NCI-H1048 (cell line): Measurements from ENCODE around the gene COL5A2.

Experiments used
- DNase-seq: peaks from one replicate; lab custom pipeline; 2025; lab: John Stamatoyannopoulos, UW

The COL5A2 gene

GRCh38 chr2:189178726-189179569 is 613 bp downstream of the COL5A2 start:
- no peak for DNase-seq

GRCh38 chr2:189178054-189178453 is 1.5 kb downstream of the COL5A2 start:
- DNase-seq, result no peak

GRCh38 chr2:189177251-189177840 is 2.2 kb downstream of the COL5A2 start:
- DNase-seq, result no peak

DNA sequence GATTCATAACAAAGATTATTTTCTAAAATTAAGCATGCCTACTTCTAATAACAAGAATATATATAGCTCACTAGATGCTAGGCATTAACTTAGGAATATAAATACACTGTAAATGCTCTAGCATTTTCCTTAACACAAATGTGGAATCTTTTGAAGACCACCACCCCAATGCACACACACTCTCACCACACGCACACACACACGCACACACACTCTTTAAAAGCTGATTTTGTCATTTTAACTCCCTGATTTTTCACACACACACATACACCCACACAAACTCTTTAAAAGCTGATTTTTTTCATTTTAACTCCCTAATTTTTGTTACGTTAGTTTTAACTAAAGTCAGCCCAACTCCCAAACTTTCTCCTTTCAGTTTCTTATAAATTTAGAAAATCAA is 3.0 kb downstream of the COL5A2 start:
- DNase-seq, result no peak

GRCh38 chr2:189175869-189176433 is 3.6 kb downstream of the COL5A2 start:
- no peak for DNase-seq

DNA sequence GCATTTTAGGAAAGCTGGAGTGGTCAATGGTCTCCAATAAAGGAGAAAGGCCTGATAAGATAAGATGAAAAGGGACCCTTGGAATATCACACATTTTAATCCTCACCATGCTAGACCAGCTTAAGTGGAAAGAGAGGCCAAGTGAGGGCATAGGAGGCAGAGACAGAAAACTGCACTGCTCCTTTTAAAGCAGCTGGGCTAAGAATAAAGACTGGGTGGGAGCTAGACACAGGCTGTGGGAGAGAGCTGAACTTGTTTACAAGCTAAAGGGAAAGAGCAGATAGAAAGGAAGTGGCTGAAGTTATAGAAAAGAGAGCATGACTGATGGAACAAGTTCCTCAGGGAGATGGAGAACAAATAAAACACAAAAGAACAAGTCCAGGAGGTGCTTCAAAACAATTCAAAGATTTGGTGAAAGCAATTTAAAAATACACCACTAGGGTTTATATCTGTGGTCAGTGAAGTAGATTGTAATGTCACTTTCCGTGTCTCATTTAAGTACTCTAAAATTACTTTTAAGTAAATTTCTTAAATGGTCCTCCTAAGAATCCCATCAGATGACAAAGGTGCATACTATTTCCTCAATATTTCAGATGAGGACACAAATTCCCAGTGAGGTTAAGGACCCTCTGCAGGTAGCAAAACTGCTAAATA is 7.5 kb downstream of the COL5A2 start:
- DNase-seq, result no peak

- no peak for DNase-seq
Observed at GRCh38 chr2:189168856-189169499, 10.6 kb downstream of the COL5A2 start.

GRCh38 chr2:189165656-189166380 is 13.7 kb downstream of the COL5A2 start:
- DNase-seq, result no peak

GRCh38 chr2:189164746-189165145 is 14.8 kb downstream of the COL5A2 start:
- no peak for DNase-seq

- no peak for DNase-seq
Observed at GRCh38 chr2:189163889-189164288, 15.7 kb downstream of the COL5A2 start.

DNA sequence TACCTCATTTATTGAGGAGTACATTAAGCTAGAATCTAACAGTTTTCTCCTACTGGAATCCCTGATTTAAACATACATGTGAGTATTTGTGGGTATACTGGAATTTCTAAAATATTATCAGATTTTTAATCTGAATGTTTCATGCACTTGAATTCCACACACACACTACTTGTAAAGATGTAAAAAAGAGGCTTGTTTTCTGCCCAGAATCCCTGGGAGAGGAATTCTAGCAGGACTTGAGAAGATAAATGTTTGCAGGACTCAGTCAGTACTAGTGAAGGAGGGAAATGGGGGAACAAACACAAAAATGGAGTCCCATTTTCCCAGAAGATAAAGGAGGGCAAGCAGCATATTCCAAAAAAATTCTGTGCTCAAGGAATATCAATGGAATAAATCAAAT is 17.0 kb downstream of the COL5A2 start:
- no peak for DNase-seq

- DNase-seq, result no peak
Observed at GRCh38 chr2:189161894-189162293, 17.7 kb downstream of the COL5A2 start.

DNA sequence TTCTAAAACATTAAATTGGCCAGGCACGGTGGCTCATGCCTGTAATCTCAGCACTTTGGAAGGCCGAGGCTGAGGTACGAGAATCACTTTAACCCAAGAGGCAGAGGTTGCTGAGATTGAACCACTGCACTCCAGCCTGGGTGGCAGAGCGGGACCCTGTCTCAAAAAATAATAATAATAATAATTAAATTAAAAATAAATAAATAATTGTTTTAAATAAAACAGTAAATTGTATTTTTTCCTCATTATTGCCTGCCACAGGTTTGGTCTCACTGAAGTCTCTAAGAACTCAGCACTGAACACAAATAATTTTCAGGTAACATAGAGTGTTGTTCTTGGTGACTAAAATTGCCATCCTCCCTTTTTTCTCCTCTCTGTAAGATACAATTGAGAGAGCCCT is 19.8 kb downstream of the COL5A2 start:
- DNase-seq, result no peak

DNA sequence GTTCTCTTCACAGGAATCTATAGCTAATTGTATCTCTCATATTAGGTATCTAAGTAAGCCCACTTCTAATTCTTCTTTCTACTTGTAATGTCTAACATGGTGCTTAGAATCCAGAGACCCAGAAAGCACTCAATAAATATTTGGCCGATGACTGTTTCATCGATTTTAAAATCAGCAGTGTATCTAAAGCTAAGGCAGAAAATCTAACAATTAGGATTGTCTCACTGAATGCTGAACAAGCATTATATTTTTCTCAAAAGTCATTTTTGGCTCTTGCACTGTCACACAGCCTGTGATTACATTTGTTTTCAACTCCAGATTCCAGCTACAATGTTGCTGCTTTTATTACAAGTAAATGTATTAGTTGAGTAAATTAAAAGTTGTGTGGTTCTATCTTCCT is 20.3 kb downstream of the COL5A2 start:
- DNase-seq, result no peak

GRCh38 chr2:189157939-189158338 is 21.6 kb downstream of the COL5A2 start:
- DNase-seq, result no peak

- DNase-seq, result no peak
Observed at GRCh38 chr2:189157456-189157855, 22.1 kb downstream of the COL5A2 start.

DNA sequence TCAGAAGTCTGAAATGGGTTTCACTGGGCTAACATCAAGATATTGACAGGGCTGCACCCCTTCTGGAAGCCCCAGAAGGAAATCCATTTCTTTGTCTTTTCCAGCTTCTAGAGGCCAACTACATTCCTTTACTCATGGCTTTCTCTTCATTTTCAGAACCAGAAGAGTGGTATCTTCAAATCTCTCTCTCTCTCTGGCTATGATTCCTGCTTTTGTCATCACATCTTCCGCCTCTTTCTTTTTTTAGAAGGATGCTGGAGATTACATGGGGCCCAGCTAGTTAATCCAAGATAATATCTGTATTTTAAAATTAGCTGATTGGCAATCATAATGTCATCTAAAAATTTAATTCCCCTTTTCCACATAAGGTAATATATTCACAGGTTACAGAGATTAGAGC is 23.8 kb downstream of the COL5A2 start:
- DNase-seq, result no peak

DNA sequence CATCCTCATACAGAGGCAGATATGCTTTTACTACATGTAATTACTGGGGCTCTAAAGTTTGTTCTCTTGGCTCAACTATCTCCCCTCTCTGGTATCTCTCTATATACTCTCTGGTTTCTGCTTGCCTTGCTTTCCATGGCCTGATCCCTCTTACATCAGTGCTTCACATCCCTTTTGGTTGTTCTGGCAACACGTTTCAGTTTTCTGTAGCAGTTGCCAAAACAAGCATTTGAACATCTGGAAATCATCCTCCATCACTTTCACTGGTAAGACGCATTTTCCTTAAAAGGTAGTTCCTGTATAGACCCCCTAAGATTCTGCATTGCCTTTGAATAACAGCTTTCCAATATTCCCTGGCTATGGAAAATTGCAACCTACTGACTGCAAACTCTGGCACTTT is 25.9 kb downstream of the COL5A2 start:
- no peak for DNase-seq

DNA sequence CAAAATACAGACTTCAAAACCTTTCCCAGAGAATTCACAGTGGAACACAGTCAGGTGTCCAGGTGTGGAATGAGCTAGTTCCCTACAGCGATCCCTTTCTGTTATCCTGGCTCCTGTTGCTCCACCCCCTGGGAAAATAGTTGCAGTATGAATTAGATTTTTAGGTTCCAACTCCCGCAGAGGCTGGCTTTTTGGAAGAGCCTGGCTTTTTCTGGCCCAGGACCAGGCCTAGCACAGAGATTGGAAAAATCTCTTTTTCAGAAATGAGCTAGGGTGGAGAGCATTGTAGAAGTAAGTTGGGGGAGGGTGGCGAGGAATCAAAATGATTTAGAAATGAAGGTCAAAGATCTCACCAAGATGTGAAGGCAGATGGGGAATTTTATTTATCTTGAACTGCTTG is 27.1 kb downstream of the COL5A2 start:
- no peak for DNase-seq

GRCh38 chr2:189151906-189152305 is 27.7 kb downstream of the COL5A2 start:
- DNase-seq, result no peak

- DNase-seq, result no peak
Observed at GRCh38 chr2:189150033-189150432, 29.5 kb downstream of the COL5A2 start.

DNA sequence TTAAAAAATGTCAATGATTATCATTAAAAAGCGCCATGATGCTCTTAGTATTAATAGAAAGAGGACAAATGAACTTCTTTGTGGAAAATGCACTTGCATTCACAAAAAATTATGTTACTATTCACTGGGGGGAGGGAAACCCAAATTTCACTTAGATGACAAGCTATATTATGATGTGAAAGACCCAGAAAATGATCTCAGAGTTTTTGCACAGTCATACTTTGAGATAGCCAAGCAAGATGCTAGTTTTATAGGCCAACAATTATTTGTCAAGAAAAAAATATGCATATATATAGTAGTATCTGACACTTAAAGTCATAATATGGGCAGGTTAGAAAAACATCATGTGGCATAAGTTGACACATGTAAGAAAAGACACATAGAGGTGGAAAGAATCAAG is 31.6 kb downstream of the COL5A2 start:
- no peak for DNase-seq
